SK-N-SH (cell line): Measurements from ENCODE around the gene RTN4. TPM values are rescaled to one million over a fixed set of nuclear protein-coding genes. Genes with fewer than 3 reads are reported as not detected.

ENCODE experiments used
- CTCF ChIA-PET: fragments of 300-600, 350-600 bp; formaldehyde crosslinking; extraction: SDS; loops from one replicate; lab custom pipeline; 2021; lab: Yijun Ruan, JAX
- POLR2A ChIA-PET: fragments of 350-600 bp; sonication (Branson Sonifier 250); formaldehyde crosslinking; extraction: SDS; loops from one replicate; lab custom pipeline; 2020; ENCODE audit warnings: antibody characterized with exemption, inconsistent platforms; lab: Yijun Ruan, JAX
- DNase-seq: peaks from one replicate; pipeline ENCODE4 v3.0.0; 2012
- H2AFZ ChIP-seq: fragments of 200-600 bp; sonication (generic); 2 replicates; pipeline ENCODE4 v1.8.1; 2016; ENCODE audit warnings: antibody characterized with exemption, mild to moderate bottlenecking, low read depth
- H3F3A ChIP-seq: fragments of 200-600 bp; sonication (generic); replicated peaks from 2 replicates; pipeline ENCODE3; 2016; ENCODE audit warnings: antibody characterized with exemption, mild to moderate bottlenecking; ENCODE audit not compliant: insufficient read depth
- H3K27ac ChIP-seq, 2 experiments: fragments of 200-500 bp in 1 of 2; fragments of 200-600 bp in 1 of 2; sonication (Bioruptor generic) in 1 of 2; sonication (generic), shearing (Covaris generic) in 1 of 2; 2 replicates each; pipeline versions ENCODE4 v1.5.1 to v1.6.1; 2014 to 2016; ENCODE audit warnings: low read depth in 2 of 2, inconsistent platforms in 1 of 2, low read length in 1 of 2, mild to moderate bottlenecking in 1 of 2, mixed read lengths in 1 of 2
- H3K27me3 ChIP-seq: fragments of 200-600 bp; sonication (generic), shearing (Covaris generic); 2 replicates; pipeline ENCODE4 v1.6.1; 2016; ENCODE audit warnings: mixed run types; ENCODE audit not compliant: insufficient read depth
- H3K36me3 ChIP-seq, 2 experiments: fragments of 200-500 bp in 1 of 2; fragments of 200-600 bp in 1 of 2; sonication (Bioruptor generic) in 1 of 2; sonication (generic) in 1 of 2; replicated peaks in 1 of 2; 2 replicates each; pipeline versions ENCODE3 to v1.5.1; 2014 to 2016; ENCODE audit warnings: low read length in 1 of 2, mild to moderate bottlenecking in 1 of 2; ENCODE audit not compliant: insufficient read depth in 2 of 2, control insufficient read depth in 1 of 2
- H3K4me1 ChIP-seq, 2 experiments: fragments of 200-500 bp in 1 of 2; fragments of 200-600 bp in 1 of 2; sonication (Bioruptor generic) in 1 of 2; sonication (generic), shearing (Covaris generic) in 1 of 2; 2 replicates each; pipeline versions ENCODE4 v1.5.1 to v1.6.1; 2014 to 2016; ENCODE audit warnings: low read depth in 1 of 2, low read length in 1 of 2, mixed run types in 1 of 2; ENCODE audit not compliant: insufficient read depth in 2 of 2, control insufficient read depth in 1 of 2
- H3K4me2 ChIP-seq: fragments of 200-600 bp; sonication (generic), shearing (Covaris generic); 2 replicates; pipeline ENCODE4 v1.6.1; 2017; ENCODE audit warnings: mixed run types
- H3K4me3 ChIP-seq, 2 experiments: fragments of 200-500 bp in 1 of 2; fragments of 200-600 bp in 1 of 2; sonication (Bioruptor generic) in 1 of 2; sonication (generic), shearing (Covaris generic) in 1 of 2; 2 replicates each; pipeline versions ENCODE4 v1.5.1 to v1.8.1; 2014 to 2016; ENCODE audit warnings: low read depth in 2 of 2, inconsistent platforms in 1 of 2, low read length in 1 of 2, mild to moderate bottlenecking in 1 of 2, mixed read lengths in 1 of 2, moderate library complexity in 1 of 2
- H3K79me2 ChIP-seq: fragments of 200-600 bp; sonication (generic); 2 replicates; pipeline ENCODE4 v1.8.1; 2017; ENCODE audit warnings: mild to moderate bottlenecking; ENCODE audit not compliant: insufficient read depth
- H3K9ac ChIP-seq: fragments of 200-600 bp; sonication (generic); 2 replicates; pipeline ENCODE4 v1.6.1; 2017; ENCODE audit warnings: mixed run types
- H3K9me2 ChIP-seq: fragments of 200-600 bp; sonication (generic); 2 replicates; pipeline ENCODE4 v1.6.1; 2017; ENCODE audit warnings: mixed run types
- H3K9me3 ChIP-seq: fragments of 200-600 bp; sonication (generic); 2 replicates; pipeline ENCODE4 v1.6.1; 2017; ENCODE audit warnings: mixed run types, mild to moderate bottlenecking, moderate library complexity
- H4K20me1 ChIP-seq: fragments of 200-600 bp; sonication (generic); 2 replicates; pipeline ENCODE4 v1.6.1; 2017; ENCODE audit warnings: mild to moderate bottlenecking, mixed run types; ENCODE audit not compliant: insufficient read depth
- CHD2 ChIP-seq: fragments of 150-350 bp; IDR thresholded peaks from 2 replicates; pipeline ENCODE4 v1.6.1; 2018; ENCODE audit warnings: low read length; ENCODE audit not compliant: partially characterized antibody
- EP300 ChIP-seq, 2 experiments: IDR thresholded peaks; 2 replicates each; pipeline versions ENCODE4 v1.4.0 to v1.6.1; 2012; ENCODE audit warnings: borderline replicate concordance in 1 of 2, low read depth in 1 of 2, low read length in 1 of 2
- EZH2phosphoT487 ChIP-seq: fragments of 200-600 bp; sonication (generic); IDR thresholded peaks from 2 replicates; pipeline ENCODE4 v1.6.1; 2017; ENCODE audit warnings: low read depth, mixed run types, mild to moderate bottlenecking, antibody characterized with exemption, moderate library complexity, borderline replicate concordance
- FOSL2 ChIP-seq: IDR thresholded peaks from 2 replicates; pipeline ENCODE4 v1.4.0; 2012; ENCODE audit warnings: low read depth, mild to moderate bottlenecking, moderate library complexity, borderline replicate concordance
- FOXJ3 ChIP-seq: sonication (generic); formaldehyde crosslinking; IDR thresholded peaks from 2 replicates; pipeline ENCODE4 v1.5.1; 2020; ENCODE audit warnings: mild to moderate bottlenecking, missing genetic modification reagents
- GATA2 ChIP-seq: sonication (generic); formaldehyde crosslinking; IDR thresholded peaks from 2 replicates; pipeline ENCODE4 v1.5.0; 2020; ENCODE audit warnings: mild to moderate bottlenecking, missing genetic modification reagents
- JUND ChIP-seq: IDR thresholded peaks from 2 replicates; pipeline ENCODE4 v1.4.0; 2012
- MAX ChIP-seq: IDR thresholded peaks from 2 replicates; pipeline ENCODE4 v1.4.0; 2012; ENCODE audit warnings: low read depth
- MEF2A ChIP-seq: IDR thresholded peaks from 2 replicates; pipeline ENCODE4 v1.4.0; 2012; ENCODE audit warnings: low read depth, borderline replicate concordance
- NFIC ChIP-seq: IDR thresholded peaks from 2 replicates; pipeline ENCODE4 v1.4.0; 2012; ENCODE audit warnings: borderline replicate concordance
- NRF1 ChIP-seq: IDR thresholded peaks from 2 replicates; pipeline ENCODE4 v1.6.1; 2012; ENCODE audit warnings: low read depth, mild to moderate bottlenecking, low read length
- POLR2AphosphoS5 ChIP-seq: IDR thresholded peaks from 2 replicates; pipeline ENCODE4 v1.6.1; 2012; ENCODE audit warnings: low read depth, low read length
- RCOR1 ChIP-seq: fragments of 150-350 bp; IDR thresholded peaks from 2 replicates; pipeline ENCODE4 v1.6.1; 2017; ENCODE audit warnings: antibody characterized with exemption, low read length
- RFX5 ChIP-seq: IDR thresholded peaks from 2 replicates; pipeline ENCODE4 v1.6.1; 2012; ENCODE audit warnings: mild to moderate bottlenecking, improper control_type of control experiment, low read length
- RXRA ChIP-seq: IDR thresholded peaks from 2 replicates; pipeline ENCODE4 v1.4.0; 2012; ENCODE audit warnings: low read depth, mild to moderate bottlenecking, borderline replicate concordance
- SMC3 ChIP-seq: IDR thresholded peaks from 2 replicates; pipeline ENCODE4 v1.6.1; 2012; ENCODE audit warnings: low read depth, low read length, improper control_type of control experiment
- TAF1 ChIP-seq: IDR thresholded peaks from 2 replicates; pipeline ENCODE4 v1.6.1; 2012; ENCODE audit warnings: low read depth, mild to moderate bottlenecking, low read length, moderate library complexity, borderline replicate concordance
- TCF12 ChIP-seq: IDR thresholded peaks from 2 replicates; pipeline ENCODE4 v1.4.0; 2012
- TEAD4 ChIP-seq: IDR thresholded peaks from 2 replicates; pipeline ENCODE4 v1.4.0; 2012; ENCODE audit warnings: mild to moderate bottlenecking, borderline replicate concordance; ENCODE audit not compliant: insufficient read depth
- USF2 ChIP-seq: fragments of 150-350 bp; IDR thresholded peaks from 2 replicates; pipeline ENCODE4 v1.6.1; 2017; ENCODE audit warnings: antibody characterized with exemption, low read length, low read depth, borderline replicate concordance
- WGBS: methylation state at CpG from one replicate; pipeline ENCODE4 v1.1.6; 2017; ENCODE audit warnings: low lambda C conversion rate; 5-methylcytosine and 5-hydroxymethylcytosine counted together
- polyA plus RNA-seq, 3 experiments: library from polyadenylated mRNA; depleted of rRNA; stranded (reverse); fragments of >200 nt; gene quantifications; 2 replicates each; pipeline ENCODE4 v1.2.3, GENCODE V29; 2012
- TF ChIP-seq, protein P1 (sequence below): IDR thresholded peaks from 2 replicates; pipeline ENCODE4; 2012

The RTN4 gene
- polyA plus RNA-seq, 1 of the 3 experiments (the other 2 are of a cell fraction): 315 TPM

GRCh38 chr2:54958717-54959371, 91.4 kb downstream of the RTN4 start:
- no peak for DNase-seq
- ChIA-PET CTCF (no interaction called here), POLR2A (no interaction called here)
- Histone ChIP-seq H3K9me3 (no peaks in the 10 kb centered on the region), H4K20me1 (no peaks in the 10 kb centered on the region), H3K4me2 (no peak overlapping the region), H3K27me3 (no peaks in the 10 kb centered on the region), H3K9ac (no peak overlapping the region), H3K9me2 (no peaks in the 10 kb centered on the region), H3K79me2 (no peaks in the 10 kb centered on the region), H3K36me3 (peaks cover 4 to 5% of the 10 kb centered on the region in 2 experiments)
- WGBS: 98% methylated on average over 14 of the region's 14 CpGs
- TF ChIP-seq RFX5 (no peak), EZH2phosphoT487 (no peak), TEAD4 (no peak), NRF1 (no peak), MAX (no peak)
- TF ChIP-seq, all 33 proteins: peak for 0
- no peak overlapping the region for H2AFZ ChIP-seq
- peaks cover 0 to 5% of the 10 kb centered on the region in 2 experiments; a peak in 1 of 4 replicates for H3K4me1 ChIP-seq
- H3K4me3 ChIP-seq: no peak overlapping the region
- H3K27ac ChIP-seq: no peak overlapping the region
- H3F3A ChIP-seq: peaks cover 7% of the 10 kb centered on the region

DNA sequence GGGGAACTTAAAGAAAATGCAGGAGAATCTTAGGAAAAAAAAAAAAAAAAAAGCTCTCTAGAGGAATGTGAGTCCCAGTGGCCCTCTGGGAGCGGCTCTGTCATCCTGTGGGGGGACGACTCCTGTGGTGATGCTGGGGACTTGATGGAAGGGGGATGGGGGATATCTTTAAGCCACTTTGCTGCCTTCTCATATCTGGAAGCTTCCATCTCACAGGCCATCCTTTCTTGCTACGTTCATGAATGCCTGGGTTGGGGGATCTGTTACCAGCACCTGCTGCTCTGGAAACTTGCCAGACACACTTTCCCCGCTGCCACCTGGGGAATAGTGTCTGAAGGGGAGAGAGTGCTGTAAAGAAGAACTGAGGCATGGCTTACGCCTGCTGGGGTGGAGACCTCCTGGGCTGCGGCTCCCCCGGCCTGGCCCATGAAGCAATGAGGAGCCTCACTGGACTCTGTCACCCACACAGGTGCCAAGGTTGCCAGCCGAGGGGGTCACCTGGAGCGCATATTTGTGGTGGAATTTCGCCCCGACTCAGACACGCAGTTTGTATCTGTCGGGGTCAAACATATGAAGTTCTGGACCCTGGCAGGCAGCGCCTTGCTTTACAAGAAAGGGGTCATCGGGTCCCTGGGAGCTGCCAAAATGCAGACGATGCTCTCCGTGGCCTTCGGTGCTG, 92.8 kb downstream of the RTN4 start:
- CTCF ChIA-PET: no interaction called here
- TF ChIP-seq SMC3 (no peak), MAX (no peak), RXRA (no peak), POLR2AphosphoS5 (no peak; the same call in 1 of the 2 replicates), EZH2phosphoT487 (no peak), EP300 (IDR thresholded peaks at IDR 0.05; ENCODE audit: borderline replicate concordance in 1 of 2, low read depth in 1 of 2, low read length in 1 of 2) (no peak), TCF12 (no peak), MEF2A (no peak), TEAD4 (no peak), FOSL2 (no peak), RCOR1 (no peak), NFIC (no peak), CHD2 (no peak), TAF1 (no peak), GATA2 (no peak), USF2 (no peak), JUND (no peak), FOXJ3 (CRISPR knock-in tag) (no peak)
- TF ChIP-seq, protein P1, sequence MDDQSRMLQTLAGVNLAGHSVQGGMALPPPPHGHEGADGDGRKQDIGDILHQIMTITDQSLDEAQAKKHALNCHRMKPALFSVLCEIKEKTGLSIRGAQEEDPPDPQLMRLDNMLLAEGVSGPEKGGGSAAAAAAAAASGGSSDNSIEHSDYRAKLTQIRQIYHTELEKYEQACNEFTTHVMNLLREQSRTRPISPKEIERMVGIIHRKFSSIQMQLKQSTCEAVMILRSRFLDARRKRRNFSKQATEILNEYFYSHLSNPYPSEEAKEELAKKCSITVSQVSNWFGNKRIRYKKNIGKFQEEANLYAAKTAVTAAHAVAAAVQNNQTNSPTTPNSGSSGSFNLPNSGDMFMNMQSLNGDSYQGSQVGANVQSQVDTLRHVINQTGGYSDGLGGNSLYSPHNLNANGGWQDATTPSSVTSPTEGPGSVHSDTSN: no peak

More for the DNA sequence above, 92.8 kb downstream of the RTN4 start:
- Histone ChIP-seq H3K36me3 (peaks cover 2 to 4% of the 10 kb centered on the region in 2 experiments), H2AFZ (no peak overlapping the region), H3K27me3 (no peaks in the 10 kb centered on the region), H3F3A (peaks cover 7% of the 10 kb centered on the region), H3K4me1 (peaks cover 5 to 9% of the 10 kb centered on the region in 2 experiments; a peak in 3 of 4 replicates), H3K9me3 (no peaks in the 10 kb centered on the region), H4K20me1 (no peaks in the 10 kb centered on the region), H3K27ac (no peak overlapping the region), H3K4me2 (no peak overlapping the region), H3K9me2 (no peaks in the 10 kb centered on the region), H3K4me3 (no peak overlapping the region), H3K79me2 (no peaks in the 10 kb centered on the region), H3K9ac (no peak overlapping the region)
- POLR2A ChIA-PET: no interaction called here
- 95% methylated on average over 15 of the region's 18 CpGs for WGBS
- DNase-seq: no peak
